T-helper 22 cell (primary cell): ENCODE data around the gene SLC12A9.
A peak's percentile ranks its signal among the peaks of the same experiment; 100 is the strongest.

ENCODE experiments used
- DNase-seq: peaks from one replicate; pipeline ENCODE4 v3.0.0-alpha.2; 2020; ENCODE audit warnings: low read depth

SLC12A9 gene

DNA sequence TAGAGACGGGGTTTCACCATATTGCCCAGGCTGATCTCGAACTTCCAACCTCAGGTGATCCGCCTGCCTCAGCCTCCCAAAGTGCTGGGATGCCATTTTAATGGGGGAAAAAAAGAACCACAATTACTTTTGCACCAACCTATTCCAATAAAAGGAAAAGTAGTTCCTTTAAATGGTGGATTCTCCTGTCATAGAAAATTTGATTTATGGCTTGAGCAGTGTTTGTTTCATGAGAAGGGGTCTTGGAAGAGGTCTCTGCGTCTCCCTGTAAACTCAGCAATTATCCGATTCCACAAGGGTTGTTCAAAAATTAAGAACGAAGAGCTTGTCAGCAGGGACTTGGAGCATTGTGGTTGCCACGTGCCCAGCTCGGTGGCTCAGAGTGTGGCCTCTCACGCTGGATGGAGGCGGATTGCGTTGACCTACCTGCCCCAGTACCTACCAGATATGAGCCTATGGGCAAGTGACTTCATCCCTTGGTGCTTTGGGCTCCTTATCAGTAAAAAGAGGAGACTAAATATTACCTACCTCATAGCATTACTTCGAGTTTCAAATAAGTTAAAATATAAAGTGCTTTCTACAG lies 11.8 kb downstream of the SLC12A9 start:
- DNase-seq, result no peak

DNA sequence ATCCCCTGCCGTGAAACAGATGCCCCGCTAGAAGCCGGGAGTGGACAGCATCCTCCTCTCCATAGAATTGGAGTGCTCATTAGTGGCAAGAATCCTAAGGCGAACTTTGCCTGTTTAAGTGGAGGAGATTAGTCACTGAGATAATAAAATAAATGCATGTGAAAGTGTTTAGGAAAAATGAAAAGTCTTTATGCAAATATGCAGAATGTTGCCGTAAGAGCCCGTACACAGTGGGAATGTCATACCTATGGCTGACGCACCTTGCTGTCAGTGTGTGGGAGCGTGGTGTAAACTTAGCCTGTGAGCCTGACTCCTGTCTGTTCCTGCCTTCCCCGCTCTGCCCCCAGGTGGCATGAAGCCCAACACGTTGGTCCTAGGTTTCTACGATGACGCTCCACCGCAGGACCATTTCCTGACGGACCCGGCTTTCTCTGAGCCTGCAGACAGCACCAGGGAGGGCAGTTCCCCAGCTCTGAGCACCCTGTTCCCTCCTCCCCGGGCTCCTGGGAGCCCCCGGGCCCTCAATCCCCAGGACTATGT lies 12.9 kb downstream of the SLC12A9 start:
- no peak for DNase-seq

DNA sequence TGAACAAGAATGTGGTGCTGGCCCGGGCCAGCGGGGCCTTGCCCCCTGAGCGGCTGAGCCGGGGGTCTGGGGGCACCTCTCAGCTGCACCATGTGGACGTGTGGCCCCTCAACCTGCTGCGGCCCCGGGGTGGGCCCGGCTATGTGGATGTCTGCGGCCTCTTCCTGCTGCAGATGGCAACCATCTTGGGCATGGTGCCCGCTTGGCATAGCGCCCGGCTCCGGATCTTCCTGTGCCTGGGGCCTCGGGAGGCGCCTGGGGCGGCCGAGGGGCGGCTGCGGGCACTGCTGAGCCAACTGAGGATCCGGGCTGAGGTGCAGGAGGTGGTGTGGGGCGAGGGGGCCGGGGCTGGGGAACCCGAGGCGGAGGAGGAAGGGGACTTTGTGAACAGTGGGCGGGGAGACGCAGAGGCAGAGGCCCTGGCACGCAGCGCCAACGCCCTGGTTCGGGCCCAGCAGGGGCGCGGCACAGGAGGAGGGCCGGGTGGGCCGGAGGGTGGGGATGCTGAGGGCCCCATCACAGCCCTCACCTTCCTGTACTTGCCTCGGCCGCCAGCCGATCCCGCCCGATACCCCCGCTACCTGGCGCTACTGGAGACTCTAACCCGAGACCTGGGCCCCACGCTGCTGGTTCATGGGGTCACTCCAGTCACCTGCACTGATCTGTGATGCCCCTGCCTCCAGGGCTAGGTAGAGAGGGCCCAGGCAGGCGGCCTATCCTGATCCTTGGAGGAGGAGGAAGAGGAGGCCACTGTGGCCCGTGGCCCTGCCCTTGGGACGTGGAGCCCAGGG lies 13.6 kb downstream of the SLC12A9 start:
- no peak for DNase-seq

DNA sequence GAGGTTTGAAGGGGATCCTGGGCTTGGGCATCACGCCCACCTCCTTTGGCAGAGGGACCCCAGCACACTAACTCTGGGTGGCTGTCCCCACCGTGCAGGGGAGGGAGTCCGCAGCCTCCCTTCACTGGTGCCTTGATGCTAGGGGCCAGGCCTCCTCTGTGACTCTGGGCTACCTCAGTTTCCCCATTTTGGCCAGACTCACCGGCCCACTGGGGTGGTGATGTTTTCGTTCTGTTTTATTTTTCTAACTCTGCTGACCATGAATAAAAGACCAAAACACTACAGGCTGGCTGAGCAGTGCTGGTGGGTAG lies 14.2 kb downstream of the SLC12A9 start:
- no peak for DNase-seq

DNA sequence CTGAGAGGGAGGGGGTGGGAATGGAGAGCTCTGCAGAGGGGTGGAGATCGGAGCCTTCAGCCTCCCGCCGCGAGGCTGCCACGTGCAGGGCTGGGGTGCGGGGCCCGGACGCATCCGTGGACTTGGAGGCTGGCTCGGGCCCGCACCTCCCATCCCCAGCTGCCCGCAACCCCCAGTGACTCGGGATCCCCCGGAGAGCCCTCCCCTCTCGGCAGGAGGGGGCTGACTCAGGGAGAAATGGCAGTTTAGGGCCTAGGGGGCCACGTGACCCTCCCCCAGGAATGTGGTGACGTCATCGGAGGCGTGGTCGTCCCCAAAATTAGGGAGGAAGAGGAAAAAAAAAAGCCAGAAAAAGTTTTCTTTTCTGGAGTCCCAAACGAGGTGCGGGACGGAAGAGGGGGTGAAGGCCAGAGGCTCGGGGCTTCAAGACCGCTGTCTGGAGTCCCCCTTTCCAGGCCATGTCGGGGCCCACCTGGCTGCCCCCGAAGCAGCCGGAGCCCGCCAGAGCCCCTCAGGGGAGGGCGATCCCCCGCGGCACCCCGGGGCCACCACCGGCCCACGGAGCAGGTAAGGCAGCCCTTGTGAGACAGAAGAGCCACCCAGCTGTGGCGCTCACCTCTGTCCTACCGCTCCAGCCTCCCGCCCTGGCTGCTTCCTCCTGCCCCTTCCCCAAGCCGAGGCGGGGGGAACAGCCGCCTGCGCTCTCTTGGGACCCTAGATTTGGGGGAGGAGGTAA lies 14.7 kb downstream of the SLC12A9 start, which contains the start of gene TRIP6:
TRIP6 (plus strand) TSS at position 348 of the 736 bp plus-strand sequence; CDS start at position 459, 111 bp downstream.
- peak; percentile 27 for DNase-seq

DNA sequence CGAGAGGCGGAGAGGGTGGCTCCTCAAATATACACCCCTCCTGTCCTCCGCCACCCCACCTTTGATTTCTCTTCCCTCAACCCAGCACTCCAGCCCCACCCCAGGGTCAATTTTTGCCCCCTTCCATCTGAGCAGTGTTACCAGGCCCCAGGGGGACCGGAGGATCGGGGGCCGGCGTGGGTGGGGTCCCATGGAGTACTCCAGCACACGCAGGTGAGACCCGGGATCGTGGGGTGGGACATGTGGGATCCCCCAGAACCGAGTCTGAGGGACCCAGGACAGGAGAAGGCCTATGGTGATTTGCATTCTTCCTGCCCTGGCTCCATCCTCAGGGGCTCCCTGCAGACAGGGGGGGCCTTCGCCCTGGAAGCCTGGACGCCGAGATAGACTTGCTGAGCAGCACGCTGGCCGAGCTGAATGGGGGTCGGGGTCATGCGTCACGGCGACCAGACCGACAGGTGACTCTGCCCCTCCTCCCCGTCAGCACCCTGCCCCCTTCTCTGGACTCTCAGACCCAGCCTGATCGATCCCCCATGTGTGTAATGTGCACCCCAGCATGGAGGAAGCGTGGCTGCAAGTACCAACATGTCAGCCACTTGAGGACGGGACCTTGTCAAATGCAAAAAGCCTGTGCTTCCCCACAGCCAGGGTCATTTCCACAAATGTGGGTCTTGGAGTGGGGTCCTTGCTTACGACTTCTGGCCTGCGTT lies 15.4 kb downstream of the SLC12A9 start:
- no peak for DNase-seq

DNA sequence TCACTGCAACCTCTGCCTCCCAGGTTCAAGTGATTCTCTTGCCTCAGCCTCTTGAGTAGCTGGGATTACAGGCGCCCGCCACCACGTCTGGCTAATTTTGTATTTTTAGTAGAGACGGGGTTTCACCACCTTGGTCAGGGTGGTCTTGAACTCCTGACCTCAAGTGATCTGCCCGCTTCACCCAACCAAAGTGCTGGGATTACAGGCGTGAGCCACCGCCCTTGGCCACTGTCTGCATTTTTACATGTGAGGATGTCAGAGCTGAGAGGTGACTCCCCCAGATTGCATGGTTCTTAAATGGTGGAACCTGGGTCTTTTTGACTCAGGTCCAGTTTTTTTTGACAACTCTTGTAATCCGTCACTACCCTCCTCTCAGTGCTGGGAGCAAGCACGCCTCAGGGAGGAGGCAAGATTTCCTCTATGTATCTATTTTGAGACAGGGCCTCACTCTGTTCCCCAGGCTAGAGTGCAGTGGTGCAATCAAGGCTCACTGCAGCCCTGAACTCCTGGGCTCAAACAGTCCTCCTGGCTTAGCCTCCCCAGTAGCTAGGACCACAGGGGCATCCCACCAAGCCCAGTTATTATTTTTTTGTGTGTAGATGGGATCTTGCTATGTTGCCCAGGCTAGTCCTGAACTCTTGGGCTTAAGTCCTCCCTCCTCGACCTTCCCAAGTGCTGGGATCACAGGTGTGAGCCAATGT lies 21.2 kb downstream of the SLC12A9 start:
- DNase-seq, result no peak

DNA sequence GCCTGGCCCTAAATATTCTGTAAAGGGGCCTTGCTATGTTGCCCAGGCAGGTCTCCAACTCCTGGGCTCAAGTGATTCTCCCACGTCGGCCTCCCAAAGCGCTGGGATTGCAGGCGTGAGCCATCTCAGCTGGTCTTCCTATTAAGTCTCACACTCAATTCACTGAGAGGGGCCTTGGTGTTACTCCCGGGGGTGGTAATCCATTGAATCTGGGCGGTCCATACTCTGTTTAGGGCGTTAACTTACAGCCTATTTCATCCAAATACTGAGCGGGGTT lies 21.7 kb downstream of the SLC12A9 start:
- DNase-seq, result no peak

DNA sequence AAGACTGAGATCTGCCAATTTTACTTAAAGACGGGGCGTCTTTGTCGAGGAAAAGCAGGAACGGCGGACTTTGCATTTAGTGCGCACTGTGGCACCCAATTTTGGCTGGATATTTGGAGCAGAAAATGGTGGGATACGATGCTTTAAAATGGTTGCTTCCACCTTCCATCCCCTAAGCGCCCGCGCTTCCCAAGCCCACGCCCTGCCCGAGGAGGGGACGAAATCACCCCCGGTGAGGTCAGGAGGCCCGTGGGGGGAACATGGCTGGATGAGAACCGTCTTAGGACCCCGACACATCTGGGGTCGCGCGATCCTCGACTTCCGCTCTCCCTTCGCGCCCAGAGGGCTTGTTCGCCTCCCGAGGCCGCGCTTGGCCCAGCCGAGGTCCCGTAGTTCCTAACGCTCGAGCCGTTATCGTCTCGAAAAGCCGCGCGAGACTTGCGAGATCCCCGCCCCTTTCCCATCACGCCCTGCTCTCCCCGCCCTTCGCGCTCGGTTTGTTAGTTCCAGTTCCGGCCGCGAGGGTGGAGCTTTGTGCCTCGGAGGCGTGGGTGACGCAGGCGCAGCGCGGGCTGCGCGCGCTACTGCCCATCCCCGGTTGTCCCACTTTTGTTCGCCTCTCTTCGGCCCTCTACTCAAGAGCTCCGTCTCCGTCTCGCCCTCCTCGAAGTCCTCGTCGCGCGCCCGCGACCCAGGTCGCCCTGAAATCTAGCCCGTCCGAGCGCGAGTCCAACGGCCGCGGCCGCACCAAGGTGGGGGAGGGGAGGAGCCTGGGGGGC lies 22.3 kb downstream of the SLC12A9 start, which contains the start of gene SRRT:
SRRT (plus strand) TSS at position 527 of the 779 bp plus-strand sequence. CDS start 488 bp downstream, outside the sequence.
- peak; percentile 96 for DNase-seq

DNA sequence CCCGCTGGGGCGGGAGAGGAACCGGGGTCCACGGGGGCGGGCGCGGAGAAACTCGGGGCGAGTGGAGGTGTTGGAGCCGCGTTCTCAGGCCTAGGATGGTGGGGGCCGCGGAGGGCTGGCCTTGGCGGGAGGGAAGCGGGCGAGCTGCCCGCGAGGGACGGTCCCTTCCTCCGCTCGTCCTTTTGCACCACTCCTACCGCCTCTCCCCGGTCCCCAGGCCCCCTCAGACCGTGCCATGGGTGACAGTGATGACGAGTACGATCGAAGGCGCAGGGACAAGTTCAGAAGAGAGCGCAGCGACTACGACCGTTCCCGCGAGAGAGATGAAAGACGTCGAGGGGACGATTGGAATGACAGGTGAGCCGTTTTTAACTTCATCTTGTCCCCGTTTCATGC lies 22.8 kb downstream of the SLC12A9 start:
- no peak for DNase-seq

DNA sequence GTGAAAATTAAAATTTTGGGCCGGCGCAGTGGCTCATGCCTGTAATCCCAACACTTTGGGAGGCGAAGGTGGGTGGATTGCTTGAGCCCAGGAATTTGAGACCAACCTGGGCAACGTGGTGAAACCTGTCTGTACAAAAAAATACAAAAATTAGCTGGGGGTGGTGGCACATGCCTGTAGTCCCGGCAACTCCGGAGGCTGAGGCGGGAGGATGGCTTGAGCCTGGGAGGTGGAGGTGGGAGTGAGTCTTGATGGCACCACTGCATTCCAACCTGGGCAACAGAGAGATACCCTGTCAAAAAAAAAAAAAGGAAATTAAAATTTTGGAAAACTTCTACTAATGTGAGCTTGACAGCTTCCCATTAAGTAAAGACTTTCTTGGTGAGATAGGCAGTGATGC lies 25.5 kb downstream of the SLC12A9 start:
- no peak for DNase-seq

DNA sequence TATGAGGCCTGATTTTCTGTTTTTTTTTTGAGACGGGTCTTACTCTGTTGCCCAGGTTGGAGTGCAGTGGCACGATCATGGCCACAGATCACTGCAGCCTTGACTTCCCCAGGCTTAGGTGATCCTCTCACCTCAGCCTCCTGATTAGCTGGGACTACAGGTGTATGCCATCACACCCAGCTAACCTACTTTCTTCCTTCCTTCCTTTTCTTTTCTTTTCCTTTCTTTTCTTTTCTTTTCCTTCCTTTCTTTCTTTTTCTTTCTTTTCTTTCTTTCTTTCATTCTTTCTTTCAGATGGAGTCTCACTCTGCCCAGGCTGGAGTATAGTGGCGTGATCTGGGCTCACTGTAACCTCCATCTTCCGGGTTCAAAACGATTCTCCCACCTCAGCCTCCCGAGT lies 26.2 kb downstream of the SLC12A9 start:
- no peak for DNase-seq

DNA sequence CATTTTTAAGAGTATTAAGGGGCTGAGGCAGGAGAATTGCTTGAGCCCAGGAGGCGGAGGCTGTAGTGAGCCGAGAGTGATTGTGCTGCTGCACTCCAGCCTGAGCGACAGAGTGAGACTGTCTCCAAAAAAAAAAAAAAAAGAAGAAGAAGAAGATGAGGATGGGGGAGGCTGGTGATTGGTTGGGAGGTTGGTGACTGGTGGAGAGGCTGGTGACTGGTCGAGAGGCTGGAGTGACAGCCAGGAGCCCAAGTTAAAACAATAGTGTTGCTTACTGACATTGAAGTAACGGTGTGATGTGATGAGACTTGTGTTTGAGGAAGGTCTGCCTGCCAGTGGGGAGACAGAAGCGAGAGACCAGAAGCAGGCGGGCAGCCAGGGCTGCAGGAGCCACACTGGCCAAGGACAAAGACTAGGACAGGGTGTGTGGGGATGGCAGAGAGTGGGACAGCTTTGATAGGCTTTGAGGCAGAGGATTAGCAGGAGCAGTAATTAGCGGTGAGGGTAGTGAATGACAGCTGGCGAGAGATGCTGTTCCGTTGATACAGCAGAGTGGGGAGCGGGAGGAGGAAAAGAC lies 27.3 kb downstream of the SLC12A9 start:
- DNase-seq, result no peak

DNA sequence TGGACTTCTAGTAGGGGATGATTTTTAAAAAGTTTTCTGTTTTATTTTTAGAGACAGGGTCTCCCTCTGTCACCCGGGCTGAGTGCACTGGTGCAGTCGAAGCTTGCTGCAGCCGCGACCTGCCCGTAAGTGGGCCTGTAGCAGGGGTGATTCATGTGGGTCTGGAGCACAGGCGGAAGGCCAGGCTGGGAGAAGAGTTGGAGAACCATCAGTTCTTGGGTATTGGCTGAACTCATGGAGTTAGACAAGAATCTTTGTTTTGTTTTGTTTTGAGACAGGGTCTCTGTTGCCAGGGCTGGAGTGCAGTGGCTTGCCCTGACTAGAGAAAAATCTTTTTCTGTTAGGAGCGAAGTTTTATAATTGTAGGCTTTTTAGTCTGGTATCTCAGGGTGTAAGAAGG lies 28.1 kb downstream of the SLC12A9 start:
- no peak for DNase-seq

DNA sequence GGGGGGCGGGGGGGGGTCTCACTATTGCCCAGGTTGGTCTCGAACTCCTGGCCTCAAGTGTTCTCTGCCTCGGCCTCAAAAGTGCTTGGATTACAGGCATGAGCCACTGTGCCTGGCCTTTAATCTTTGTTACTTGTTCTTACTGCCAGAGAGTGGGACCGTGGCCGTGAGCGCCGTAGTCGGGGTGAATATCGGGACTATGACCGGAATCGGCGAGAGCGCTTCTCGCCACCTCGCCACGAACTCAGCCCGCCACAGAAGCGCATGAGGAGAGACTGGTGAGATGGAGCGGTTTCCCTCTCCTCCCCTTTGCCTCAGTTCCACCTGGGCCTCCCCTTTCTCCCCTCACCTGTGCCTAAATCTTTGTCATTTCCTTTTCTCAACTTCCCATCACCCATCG lies 28.6 kb downstream of the SLC12A9 start:
- DNase-seq, result no peak

DNA sequence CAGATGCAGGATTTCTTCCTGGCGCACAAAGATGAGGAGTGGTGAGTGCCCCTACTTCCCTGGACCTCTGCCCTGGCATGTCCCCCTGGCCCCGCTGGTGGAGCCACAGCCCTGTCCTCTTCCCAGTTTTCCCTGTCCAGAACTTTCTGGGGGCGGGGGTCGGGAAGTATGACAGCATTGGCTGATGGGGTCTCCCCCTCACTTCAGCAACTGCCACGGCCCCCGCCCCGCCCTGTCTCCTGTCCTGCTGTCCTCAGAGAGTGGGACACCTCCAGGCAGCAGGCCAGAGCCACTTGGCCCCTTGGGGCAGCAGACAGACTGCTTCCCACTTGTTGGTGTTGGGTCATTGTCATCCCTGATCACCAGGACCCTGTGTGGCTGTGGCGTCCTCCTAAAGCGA lies 29.7 kb downstream of the SLC12A9 start:
- no peak for DNase-seq

DNA sequence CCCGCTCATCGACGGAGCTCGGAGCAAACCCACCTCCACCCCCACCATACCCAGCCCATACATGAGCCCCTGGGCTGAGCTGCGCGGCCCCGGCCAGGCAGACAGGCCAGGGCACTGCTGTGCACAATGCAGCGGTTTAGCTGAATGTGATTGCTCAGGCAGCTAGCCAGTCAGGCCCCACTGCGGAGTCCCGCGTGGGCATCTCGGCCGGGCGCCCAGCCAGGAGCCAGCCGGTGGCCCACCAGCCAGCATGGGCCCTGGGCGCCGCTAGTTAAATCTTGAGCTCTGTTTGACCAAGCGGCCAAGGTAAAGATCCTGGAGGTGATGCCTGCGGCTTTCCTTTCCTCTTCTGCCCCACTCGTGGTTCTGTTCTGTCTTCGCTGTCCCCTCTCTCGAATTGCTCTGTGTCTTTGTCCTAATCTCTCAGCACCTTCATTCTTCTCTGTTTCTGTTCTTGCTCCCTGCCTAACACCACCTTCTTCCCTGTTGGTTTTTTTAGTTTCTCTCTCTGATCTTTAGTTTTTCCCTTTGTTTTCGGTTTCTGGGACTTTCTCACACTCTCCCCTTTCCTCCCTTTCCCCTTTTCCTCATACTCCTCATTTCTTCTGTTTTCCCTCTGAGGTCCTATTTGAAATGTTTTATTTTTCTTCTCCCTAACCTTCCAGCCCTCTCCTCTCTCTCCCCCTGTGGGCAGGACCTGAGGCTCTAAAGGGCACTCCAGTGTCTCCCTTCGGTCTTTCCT lies 30.4 kb downstream of the SLC12A9 start:
- DNase-seq, result no peak

DNA sequence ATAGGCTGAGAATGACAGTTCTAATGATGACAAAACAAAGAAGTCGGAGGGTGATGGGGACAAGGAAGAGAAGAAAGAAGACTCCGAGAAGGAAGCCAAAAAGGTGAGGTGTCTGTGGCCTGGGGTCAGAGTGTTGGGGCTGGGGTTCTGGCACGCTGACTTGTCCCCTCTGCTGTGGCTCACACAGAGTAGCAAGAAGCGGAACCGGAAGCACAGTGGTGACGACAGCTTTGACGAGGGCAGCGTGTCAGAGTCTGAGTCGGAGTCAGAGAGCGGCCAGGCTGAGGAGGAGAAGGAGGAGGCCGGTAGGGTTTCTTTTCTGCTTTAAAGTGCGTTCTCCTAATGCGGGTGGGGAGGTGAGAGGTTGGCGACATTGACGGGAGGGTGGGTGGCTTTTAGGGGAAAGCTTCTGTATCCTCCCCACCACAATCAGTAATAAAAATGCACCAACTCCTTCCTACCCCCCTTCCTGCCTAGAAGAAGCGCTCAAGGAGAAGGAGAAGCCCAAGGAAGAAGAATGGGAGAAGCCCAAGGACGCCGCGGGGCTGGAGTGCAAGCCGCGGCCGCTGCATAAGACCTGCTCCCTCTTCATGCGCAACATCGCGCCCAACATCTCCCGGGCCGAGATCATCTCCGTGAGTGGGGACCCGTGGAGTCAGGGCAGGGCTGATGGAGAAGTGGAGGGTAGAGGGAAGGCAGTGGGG lies 32.4 kb downstream of the SLC12A9 start:
- peak; percentile 16 for DNase-seq

DNA sequence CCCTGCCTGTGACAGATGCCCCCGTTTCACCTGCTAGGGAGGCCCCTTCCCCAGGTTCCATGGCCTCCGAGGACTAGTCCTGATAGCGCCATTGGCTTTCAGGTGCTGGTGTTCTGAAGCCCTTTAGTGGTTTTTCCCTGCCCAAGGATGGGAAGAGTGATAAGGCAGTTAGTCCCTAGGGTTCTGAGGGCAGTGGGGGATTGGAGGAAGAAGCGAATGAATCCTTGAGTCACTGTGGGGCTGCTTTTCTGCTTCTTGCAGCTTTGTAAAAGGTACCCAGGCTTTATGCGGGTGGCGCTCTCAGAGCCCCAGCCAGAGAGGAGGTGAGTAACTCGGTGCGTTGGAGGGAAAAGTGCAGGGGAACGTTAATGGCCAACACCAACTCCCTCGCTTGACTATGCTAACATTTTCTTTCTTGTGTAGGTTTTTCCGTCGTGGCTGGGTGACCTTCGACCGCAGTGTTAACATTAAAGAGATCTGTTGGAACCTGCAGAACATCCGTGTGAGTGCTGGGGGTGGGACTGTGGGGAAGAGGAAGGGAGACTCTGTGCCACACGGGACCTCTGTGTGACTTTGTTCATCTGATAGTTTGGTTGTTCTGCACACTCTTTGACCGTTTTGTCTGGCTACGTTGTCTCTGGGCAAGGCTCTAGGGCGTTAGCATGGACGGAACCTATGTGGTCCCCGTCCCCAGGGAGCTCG lies 33.1 kb downstream of the SLC12A9 start:
- DNase-seq, result no peak
